ENCODE data around the gene KCNIP1. TPM values are rescaled to one million over a fixed set of nuclear protein-coding genes. Genes with fewer than 3 reads are reported as not detected.

KCNIP1 gene
- polyA plus RNA-seq, 2 of the 4 experiments (the other 2 are of a cell fraction): not detected

GRCh38 chr5:170587808-170588207 is 84.0 kb downstream of the KCNIP1 start:
- WGBS (ENCODE audit: missing lambda C conversion rate): 38% methylated on average over 2 of the region's 2 CpGs
- ATAC-seq: no peak
- FAIRE-seq: no peak
- no peaks in the 10 kb centered on the region for H3K9me3 ChIP-seq
- no peak overlapping the region for H3K4me2 ChIP-seq
- TF ChIP-seq JUNB (IDR thresholded peaks at IDR 0.05) (no peak), CBX8 (IDR thresholded peaks at IDR 0.05) (no peak), HOXB13 (CRISPR knock-in tag; IDR thresholded peaks at IDR 0.05; ENCODE audit: low read depth) (no peak), ZFP36 (IDR thresholded peaks at IDR 0.05; ENCODE audit: borderline replicate concordance, partially characterized antibody) (no peak), ZSCAN20 (CRISPR knock-in tag; IDR thresholded peaks at IDR 0.05) (no peak), ZNF302 (CRISPR knock-in tag; IDR thresholded peaks at IDR 0.05) (no peak), RCOR1 (IDR thresholded peaks at IDR 0.05; ENCODE audit: low read depth, low read length) (no peak), BHLHE40 (IDR thresholded peaks at IDR 0.05; ENCODE audit: low read depth, low read length) (no peak), MAZ (IDR thresholded peaks at IDR 0.05; ENCODE audit: borderline replicate concordance, low read depth, low read length) (no peak), RAD21 (conservative IDR thresholded peaks at IDR 0.05 in 1 of 2, IDR thresholded peaks at IDR 0.05 in 1 of 2) (no peak)
- TF ChIP-seq, protein P1, sequence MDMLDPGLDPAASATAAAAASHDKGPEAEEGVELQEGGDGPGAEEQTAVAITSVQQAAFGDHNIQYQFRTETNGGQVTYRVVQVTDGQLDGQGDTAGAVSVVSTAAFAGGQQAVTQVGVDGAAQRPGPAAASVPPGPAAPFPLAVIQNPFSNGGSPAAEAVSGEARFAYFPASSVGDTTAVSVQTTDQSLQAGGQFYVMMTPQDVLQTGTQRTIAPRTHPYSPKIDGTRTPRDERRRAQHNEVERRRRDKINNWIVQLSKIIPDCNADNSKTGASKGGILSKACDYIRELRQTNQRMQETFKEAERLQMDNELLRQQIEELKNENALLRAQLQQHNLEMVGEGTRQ (IDR thresholded peaks at IDR 0.05): no peak
- no peak for DNase-seq (ENCODE audit: low read depth in 1 of 2, low spot score in 1 of 2)
- H3K4me1 ChIP-seq: no peaks in the 10 kb centered on the region
- ChIA-PET CTCF (interaction anchor here (1.0 to 1.6 kb wide), 2 partner anchors 13 to 44 kb away, joined by 3 read pairs; no protein-coding TSS in a partner anchor), POLR2A (no interaction called here)
- H3K27ac ChIP-seq: no peak overlapping the region
- H3K4me3 ChIP-seq: no peak overlapping the region

DNA sequence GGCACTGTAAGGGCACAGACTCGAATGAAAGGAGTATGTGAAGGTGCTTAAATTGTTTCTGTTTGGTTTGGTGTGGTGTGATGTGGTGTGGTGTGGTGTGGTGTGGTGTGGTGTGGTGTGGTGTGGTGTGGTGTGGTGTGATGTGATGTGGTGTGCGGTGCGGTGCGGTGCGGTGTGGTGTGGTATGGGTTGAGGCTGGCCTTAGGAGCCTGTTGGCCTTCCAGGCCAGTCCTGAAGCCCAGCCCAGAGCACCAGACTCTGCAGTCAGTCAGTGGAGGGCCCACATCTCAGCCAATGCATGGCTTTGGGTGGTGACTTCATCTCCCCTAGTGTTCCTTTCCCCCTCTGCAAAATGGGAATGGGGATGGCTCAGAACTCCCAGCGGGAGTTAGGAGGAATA is 85.8 kb downstream of the KCNIP1 start:
- no peak for DNase-seq (ENCODE audit: low read depth in 1 of 2, low spot score in 1 of 2)
- H3K4me1 ChIP-seq: no peaks in the 10 kb centered on the region
- FAIRE-seq: no peak
- no peaks in the 10 kb centered on the region for H3K9me3 ChIP-seq
- no peak overlapping the region for H3K4me2 ChIP-seq
- H3K4me3 ChIP-seq: no peak overlapping the region
- ChIA-PET POLR2A (no interaction called here), CTCF (interaction anchor here (1.0 to 1.6 kb wide), 3 partner anchors 9 to 15 kb away, joined by 3 to 5 read pairs (median 4); no protein-coding TSS in a partner anchor)
- ATAC-seq: no peak
- H3K27ac ChIP-seq: no peak overlapping the region
- 67% methylated on average over 6 of the region's 6 CpGs for WGBS (ENCODE audit: missing lambda C conversion rate)
- TF ChIP-seq ZFP36 (IDR thresholded peaks at IDR 0.05; ENCODE audit: borderline replicate concordance, partially characterized antibody) (no peak), E2F6 (IDR thresholded peaks at IDR 0.05; ENCODE audit: borderline replicate concordance, low read depth) (no peak), FOXS1 (CRISPR knock-in tag; IDR thresholded peaks at IDR 0.05) (no peak), ZC3H11A (IDR thresholded peaks at IDR 0.05) (no peak), HOXB13 (CRISPR knock-in tag; IDR thresholded peaks at IDR 0.05; ENCODE audit: low read depth) (no peak), CBX8 (IDR thresholded peaks at IDR 0.05) (no peak), FOSL2 (IDR thresholded peaks at IDR 0.05) (no peak), FOSL2 (CRISPR knock-in tag; IDR thresholded peaks at IDR 0.05) (no peak), EHF (CRISPR knock-in tag; IDR thresholded peaks at IDR 0.05) (no peak), RARB (CRISPR knock-in tag; IDR thresholded peaks at IDR 0.05) (no peak), CEBPB (IDR thresholded peaks at IDR 0.05) (no peak), KDM1A (IDR thresholded peaks at IDR 0.05; ENCODE audit: low read depth) (no peak), POLR2AphosphoS2 (conservative IDR thresholded peaks at IDR 0.05; ENCODE audit: low read length) (no peak), TP53 (CRISPR knock-in tag; IDR thresholded peaks at IDR 0.05) (no peak), TFCP2L1 (CRISPR knock-in tag; IDR thresholded peaks at IDR 0.05) (no peak), CTCF (IDR thresholded peaks at IDR 0.05) (no peak), NR3C1 (IDR thresholded peaks at IDR 0.05) (no peak), HOXA7 (CRISPR knock-in tag; IDR thresholded peaks at IDR 0.05) (no peak), KDM5A (IDR thresholded peaks at IDR 0.05) (no peak), GATA3 (IDR thresholded peaks at IDR 0.05; ENCODE audit: borderline replicate concordance) (no peak)
- TF ChIP-seq, protein P2, sequence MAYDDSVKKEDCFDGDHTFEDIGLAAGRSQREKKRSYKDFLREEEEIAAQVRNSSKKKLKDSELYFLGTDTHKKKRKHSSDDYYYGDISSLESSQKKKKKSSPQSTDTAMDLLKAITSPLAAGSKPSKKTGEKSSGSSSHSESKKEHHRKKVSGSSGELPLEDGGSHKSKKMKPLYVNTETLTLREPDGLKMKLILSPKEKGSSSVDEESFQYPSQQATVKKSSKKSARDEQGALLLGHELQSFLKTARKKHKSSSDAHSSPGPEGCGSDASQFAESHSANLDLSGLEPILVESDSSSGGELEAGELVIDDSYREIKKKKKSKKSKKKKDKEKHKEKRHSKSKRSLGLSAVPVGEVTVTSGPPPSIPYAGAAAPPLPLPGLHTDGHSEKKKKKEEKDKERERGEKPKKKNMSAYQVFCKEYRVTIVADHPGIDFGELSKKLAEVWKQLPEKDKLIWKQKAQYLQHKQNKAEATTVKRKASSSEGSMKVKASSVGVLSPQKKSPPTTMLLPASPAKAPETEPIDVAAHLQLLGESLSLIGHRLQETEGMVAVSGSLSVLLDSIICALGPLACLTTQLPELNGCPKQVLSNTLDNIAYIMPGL (CRISPR knock-in tag; IDR thresholded peaks at IDR 0.05; ENCODE audit: borderline replicate concordance): no peak
